Ovary (tissue), 3 donors: Measurements from ENCODE around the gene HERC3.

Source experiments
- CTCF ChIP-seq, 3 donors: fragments of 450-650 bp in 2 of 3; fragments of 200-600 bp in 1 of 3; IDR thresholded peaks; one replicate each; pipeline versions ENCODE4 v1.5.1 to v1.8.0; 2016 to 2022; ENCODE audit warnings: antibody characterized with exemption in 3 of 3, mild to moderate bottlenecking in 1 of 3
- EP300 ChIP-seq: sonication (generic); formaldehyde crosslinking; IDR thresholded peaks from one replicate; pipeline ENCODE4 v1.6.1; 2017; ENCODE audit warnings: antibody characterized with exemption
- POLR2A ChIP-seq: fragments of 450-650 bp; IDR thresholded peaks from one replicate; pipeline ENCODE4 v1.6.1; 2017; ENCODE audit warnings: antibody characterized with exemption, mild to moderate bottlenecking, moderate library complexity
- donor health status: DM: no; HTN: no; CAD: no.

DNA sequence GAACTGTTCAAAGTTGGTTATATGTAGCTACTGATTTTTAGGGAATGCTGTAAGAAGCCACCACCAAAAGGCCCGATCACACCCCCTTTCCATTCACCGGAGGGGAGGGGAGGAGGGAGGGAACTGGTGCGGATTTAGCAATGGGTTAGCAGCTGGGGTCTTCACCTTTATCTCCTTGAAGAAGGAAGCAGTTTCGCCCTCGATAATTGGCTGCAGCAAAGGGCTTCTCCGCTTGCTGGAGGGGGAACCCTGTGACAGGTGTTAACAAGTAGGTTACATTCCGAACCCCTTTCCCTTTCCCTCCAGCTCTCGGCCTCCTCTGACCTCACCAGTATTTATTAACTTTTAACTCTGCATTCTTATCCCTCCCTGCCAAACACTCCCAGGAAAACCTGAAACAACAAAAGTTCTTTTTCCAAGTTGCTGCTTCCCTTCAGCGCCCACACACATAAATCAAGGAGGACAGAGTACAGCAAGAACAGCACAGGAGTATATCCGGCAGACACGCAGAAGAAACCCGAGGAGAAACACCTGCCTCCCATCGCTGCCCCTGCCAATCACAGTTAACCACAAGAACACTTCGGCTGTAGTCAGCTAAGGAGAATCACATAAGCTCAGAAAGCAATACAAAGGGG lies 145.1 kb downstream of the HERC3 start:
- TF ChIP-seq CTCF (IDR thresholded peaks at IDR 0.05) (no peak), EP300 (no peak), POLR2A (no peak)
